MCF 10A (cell line): Measurements from ENCODE around the gene C4orf50. TPM values are rescaled to one million over a fixed set of nuclear protein-coding genes. Genes with fewer than 3 reads are reported as not detected.

Source experiments
- BruUV-seq: library from RNA; stranded (reverse); fragments of 400-500 nt; replicated peaks from 2 replicates; lab custom pipeline; 2021; lab: Mats Ljungman, UMichigan
- CTCF ChIA-PET: fragments of 300-600 bp; sonication (Branson Sonifier 250); formaldehyde crosslinking; extraction: SDS; loops from one replicate; lab custom pipeline; 2021; ENCODE audit warnings: antibody characterized with exemption, inconsistent platforms; lab: Yijun Ruan, JAX
- POLR2A ChIA-PET: fragments of 300-600, 350-650 bp; sonication (Branson Sonifier 250); formaldehyde crosslinking; extraction: SDS; loops from one replicate; lab custom pipeline; 2020; ENCODE audit warnings: antibody characterized with exemption, inconsistent platforms; lab: Yijun Ruan, JAX
- DNase-seq: peaks from one replicate; pipeline ENCODE4 v3.0.0-alpha.2; 2018; ENCODE audit not compliant: unreplicated experiment
- H3K27ac Mint-ChIP-seq: one replicate; pipeline ENCODE4 v1.8.0; 2022; ENCODE audit warnings: mild to moderate bottlenecking, low read depth, mixed read lengths; ENCODE audit not compliant: unreplicated experiment
- H3K27me3 Mint-ChIP-seq: one replicate; pipeline ENCODE4 v1.8.0; 2022; ENCODE audit warnings: mixed read lengths; ENCODE audit not compliant: insufficient read depth, unreplicated experiment
- H3K36me3 Mint-ChIP-seq: one replicate; pipeline ENCODE4 v1.8.0; 2022; ENCODE audit warnings: mild to moderate bottlenecking, moderate library complexity, mixed read lengths; ENCODE audit not compliant: insufficient read depth, unreplicated experiment
- H3K4me1 Mint-ChIP-seq: one replicate; pipeline ENCODE4 v1.8.0; 2022; ENCODE audit warnings: mixed read lengths; ENCODE audit not compliant: insufficient read depth, unreplicated experiment
- H3K4me3 Mint-ChIP-seq: one replicate; pipeline ENCODE4 v1.8.0; 2022; ENCODE audit warnings: mild to moderate bottlenecking, moderate library complexity, mixed read lengths; ENCODE audit not compliant: unreplicated experiment
- H3K9me3 Mint-ChIP-seq: one replicate; pipeline ENCODE4 v1.8.0; 2022; ENCODE audit warnings: mixed read lengths; ENCODE audit not compliant: unreplicated experiment
- CTCF ChIP-seq: fragments of 200-600 bp; IDR thresholded peaks from one replicate; pipeline ENCODE4 v1.8.0; 2022; ENCODE audit warnings: antibody characterized with exemption, mild to moderate bottlenecking; ENCODE audit not compliant: unreplicated experiment
- intact Hi-C: fragments of 100-400 bp; cut with micrococcal nuclease; formaldehyde crosslinking; loops from 2 replicates; pipeline ENCODE4 v1.14.1; 2022
- total RNA-seq: library from RNA; stranded (reverse); gene quantifications from 2 replicates; pipeline ENCODE4 v1.2.3, GENCODE V29; 2022

The C4orf50 gene
- total RNA-seq, 1 experiment from 2014 or later: not detected

GRCh38 chr4:6019316-6020263 lies 1.4 kb upstream of the C4orf50 start:
- no peaks in the 10 kb centered on the region for H3K4me1 Mint-ChIP-seq
- no peak overlapping the region for H3K4me3 Mint-ChIP-seq
- POLR2A ChIA-PET: no interaction called here
- intact Hi-C loops: no loop called here
- no peaks in the 10 kb centered on the region for H3K27me3 Mint-ChIP-seq
- no peaks in the 10 kb centered on the region for H3K36me3 Mint-ChIP-seq
- no TSS peak for BruUV-seq
- TF ChIP-seq CTCF: peak; percentile 44
- no peak overlapping the region for H3K27ac Mint-ChIP-seq
- H3K9me3 Mint-ChIP-seq: peaks cover 16% of the 10 kb centered on the region
- DNase-seq: peak; percentile 59
- CTCF ChIA-PET: interaction anchor here (0.5 to 3.9 kb wide), 14 partner anchors 9 to 560 kb away, joined by 3 to 22 read pairs (median 4); no protein-coding TSS in a partner anchor

DNA sequence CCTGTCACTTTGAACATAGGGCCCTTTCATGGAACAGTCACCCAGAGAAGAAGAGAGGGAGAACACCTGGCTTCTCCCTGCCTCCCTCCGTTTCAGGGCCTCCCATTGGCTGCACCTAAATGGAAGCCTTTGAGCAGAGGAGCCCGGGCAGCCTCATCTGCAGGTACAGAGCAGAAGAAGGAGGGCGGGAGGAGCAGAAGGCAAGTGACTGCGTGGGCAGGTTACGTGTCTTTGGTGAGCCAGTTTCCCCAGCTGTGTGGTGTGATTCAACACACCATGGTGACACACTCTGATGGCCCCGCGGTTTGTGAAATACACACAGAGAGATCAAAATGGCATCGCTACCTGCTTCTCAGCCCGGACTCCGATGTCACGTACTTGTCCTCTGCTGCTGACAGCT lies 431 bp downstream of the C4orf50 start:
- POLR2A ChIA-PET: no interaction called here
- Mint-ChIP-seq H3K9me3 (peaks cover 16% of the 10 kb centered on the region), H3K36me3 (no peaks in the 10 kb centered on the region), H3K4me3 (no peak overlapping the region), H3K4me1 (no peaks in the 10 kb centered on the region), H3K27me3 (no peaks in the 10 kb centered on the region), H3K27ac (no peak overlapping the region)
- intact Hi-C loops: no loop called here
- BruUV-seq: no TSS peak
- CTCF ChIA-PET: interaction anchor here (1.1 to 3.4 kb wide), 2 partner anchors 19 to 41 kb away, joined by 3 to 15 read pairs; no protein-coding TSS in a partner anchor
- no peak for DNase-seq
- TF ChIP-seq CTCF: no peak

- POLR2A ChIA-PET: no interaction called here
- BruUV-seq: no TSS peak
- no peaks in the 10 kb centered on the region for H3K4me1 Mint-ChIP-seq
These were observed 1.2 kb downstream of the C4orf50 start for GRCh38 chr4:6017030-6017429.

More at GRCh38 chr4:6017030-6017429, 1.2 kb downstream of the C4orf50 start:
- intact Hi-C loops: no loop called here
- Mint-ChIP-seq H3K27me3 (no peaks in the 10 kb centered on the region), H3K36me3 (no peaks in the 10 kb centered on the region), H3K4me3 (no peak overlapping the region), H3K9me3 (peaks cover 16% of the 10 kb centered on the region), H3K27ac (no peak overlapping the region)
- DNase-seq: no peak
- CTCF ChIA-PET: interaction anchor here (3.4 kb wide), 1 partner anchor 19 kb away, joined by 15 read pairs; no protein-coding TSS in a partner anchor
- TF ChIP-seq CTCF: no peak
